ENCODE results near the gene PLEKHA5. TPM values are rescaled to one million over a fixed set of nuclear protein-coding genes. Genes with fewer than 3 reads are reported as not detected.

Gene PLEKHA5
- total RNA-seq, 4 donors from 2014 or later = 12.6 to 195 (median 49.6) TPM

- Histone ChIP-seq H3K9me3 (no peaks in the 10 kb centered on the region), H3K27ac (no peak overlapping the region), H3K27me3 (no peaks in the 10 kb centered on the region), H3K36me3 (no peaks in the 10 kb centered on the region), H3K4me3 (no peak overlapping the region), H3K4me1 (no peaks in the 10 kb centered on the region)
- TF ChIP-seq POLR2A (IDR thresholded peaks at IDR 0.05) = no peak
- TF ChIP-seq, protein P1, sequence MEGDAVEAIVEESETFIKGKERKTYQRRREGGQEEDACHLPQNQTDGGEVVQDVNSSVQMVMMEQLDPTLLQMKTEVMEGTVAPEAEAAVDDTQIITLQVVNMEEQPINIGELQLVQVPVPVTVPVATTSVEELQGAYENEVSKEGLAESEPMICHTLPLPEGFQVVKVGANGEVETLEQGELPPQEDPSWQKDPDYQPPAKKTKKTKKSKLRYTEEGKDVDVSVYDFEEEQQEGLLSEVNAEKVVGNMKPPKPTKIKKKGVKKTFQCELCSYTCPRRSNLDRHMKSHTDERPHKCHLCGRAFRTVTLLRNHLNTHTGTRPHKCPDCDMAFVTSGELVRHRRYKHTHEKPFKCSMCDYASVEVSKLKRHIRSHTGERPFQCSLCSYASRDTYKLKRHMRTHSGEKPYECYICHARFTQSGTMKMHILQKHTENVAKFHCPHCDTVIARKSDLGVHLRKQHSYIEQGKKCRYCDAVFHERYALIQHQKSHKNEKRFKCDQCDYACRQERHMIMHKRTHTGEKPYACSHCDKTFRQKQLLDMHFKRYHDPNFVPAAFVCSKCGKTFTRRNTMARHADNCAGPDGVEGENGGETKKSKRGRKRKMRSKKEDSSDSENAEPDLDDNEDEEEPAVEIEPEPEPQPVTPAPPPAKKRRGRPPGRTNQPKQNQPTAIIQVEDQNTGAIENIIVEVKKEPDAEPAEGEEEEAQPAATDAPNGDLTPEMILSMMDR (IDR thresholded peaks at IDR 0.05) = no peak
- DNase-seq = no peak
- intact Hi-C loops (cut with DNase I; ENCODE audit: low total_unique reads) = no loop called here
Observed at GRCh38 chr12:19115285-19115684, 14.2 kb upstream of the PLEKHA5 start.

GRCh38 chr12:19119440-19119839 lies 10.1 kb upstream of the PLEKHA5 start:
- no peak for TF ChIP-seq POLR2A (IDR thresholded peaks at IDR 0.05)
- Histone ChIP-seq H3K36me3 (no peaks in the 10 kb centered on the region), H3K4me3 (no peak overlapping the region), H3K27ac (no peak overlapping the region), H3K9me3 (no peaks in the 10 kb centered on the region), H3K4me1 (no peaks in the 10 kb centered on the region), H3K27me3 (no peaks in the 10 kb centered on the region)
- intact Hi-C loops (cut with DNase I; ENCODE audit: low total_unique reads) = no loop called here
- no peak for DNase-seq

DNA sequence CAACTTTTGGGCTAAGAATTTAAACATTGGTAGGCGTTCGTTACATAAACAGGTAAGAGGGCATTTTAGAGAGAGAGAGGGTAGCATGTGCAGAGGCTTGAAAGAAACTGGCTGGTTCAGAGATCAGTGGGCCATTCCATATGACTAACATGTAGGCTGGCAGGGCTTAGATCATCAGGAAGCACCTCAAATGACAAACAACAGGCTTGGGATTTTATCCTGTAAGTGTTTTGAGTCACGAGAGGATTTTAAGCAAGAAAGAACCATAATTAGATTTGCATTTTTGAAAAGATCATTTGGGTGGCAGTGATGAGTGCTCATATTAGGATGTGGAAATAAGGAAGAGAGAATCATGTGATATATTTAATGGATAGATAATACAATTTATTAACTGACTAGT lies 8.7 kb upstream of the PLEKHA5 start:
- Histone ChIP-seq H3K27me3 (no peaks in the 10 kb centered on the region), H3K36me3 (no peaks in the 10 kb centered on the region), H3K4me3 (no peak overlapping the region), H3K9me3 (no peaks in the 10 kb centered on the region), H3K4me1 (no peaks in the 10 kb centered on the region), H3K27ac (no peak overlapping the region)
- no peak for DNase-seq
- intact Hi-C loops (cut with DNase I; ENCODE audit: low total_unique reads) = no loop called here
- no peak for TF ChIP-seq POLR2A (IDR thresholded peaks at IDR 0.05)
- TF ChIP-seq, protein P1 (IDR thresholded peaks at IDR 0.05) = no peak

GRCh38 chr12:19121449-19122018 lies 8.0 kb upstream of the PLEKHA5 start:
- no peak overlapping the region for H3K4me3 ChIP-seq
- no peaks in the 10 kb centered on the region for H3K36me3 ChIP-seq
- no peaks in the 10 kb centered on the region for H3K9me3 ChIP-seq
- intact Hi-C loops (cut with DNase I; ENCODE audit: low total_unique reads) = no loop called here
- H3K27me3 ChIP-seq = no peaks in the 10 kb centered on the region
- no peak for TF ChIP-seq POLR2A (IDR thresholded peaks at IDR 0.05)
- TF ChIP-seq, protein P1 (IDR thresholded peaks at IDR 0.05) = no peak
- DNase-seq = no peak
- no peaks in the 10 kb centered on the region for H3K4me1 ChIP-seq
- no peak overlapping the region for H3K27ac ChIP-seq

- Histone ChIP-seq H3K4me1 (no peaks in the 10 kb centered on the region), H3K27me3 (no peaks in the 10 kb centered on the region), H3K4me3 (no peak overlapping the region), H3K36me3 (no peaks in the 10 kb centered on the region), H3K9me3 (peaks cover 0 to 7% of the 10 kb centered on the region in 2 donors), H3K27ac (no peak overlapping the region)
- intact Hi-C loops (cut with DNase I; ENCODE audit: low total_unique reads) = no loop called here
- no peak for TF ChIP-seq POLR2A (IDR thresholded peaks at IDR 0.05)
- TF ChIP-seq, protein P1 (IDR thresholded peaks at IDR 0.05) = no peak
- no peak for DNase-seq
Observed at GRCh38 chr12:19125325-19125724, 4.2 kb upstream of the PLEKHA5 start.

- Histone ChIP-seq H3K27me3 (no peaks in the 10 kb centered on the region), H3K27ac (no peak overlapping the region), H3K36me3 (no peaks in the 10 kb centered on the region), H3K4me3 (no peak overlapping the region), H3K9me3 (peaks cover 0 to 7% of the 10 kb centered on the region in 2 donors), H3K4me1 (peaks cover 0 to 4% of the 10 kb centered on the region in 2 donors)
- intact Hi-C loops (cut with DNase I; ENCODE audit: low total_unique reads) = no loop called here
- no peak for TF ChIP-seq POLR2A (IDR thresholded peaks at IDR 0.05)
- TF ChIP-seq, protein P1 (IDR thresholded peaks at IDR 0.05) = no peak
- no peak for DNase-seq
Observed at GRCh38 chr12:19127270-19127669, 2.3 kb upstream of the PLEKHA5 start.
